ENCODE results near the gene LIN7A.

DNA sequence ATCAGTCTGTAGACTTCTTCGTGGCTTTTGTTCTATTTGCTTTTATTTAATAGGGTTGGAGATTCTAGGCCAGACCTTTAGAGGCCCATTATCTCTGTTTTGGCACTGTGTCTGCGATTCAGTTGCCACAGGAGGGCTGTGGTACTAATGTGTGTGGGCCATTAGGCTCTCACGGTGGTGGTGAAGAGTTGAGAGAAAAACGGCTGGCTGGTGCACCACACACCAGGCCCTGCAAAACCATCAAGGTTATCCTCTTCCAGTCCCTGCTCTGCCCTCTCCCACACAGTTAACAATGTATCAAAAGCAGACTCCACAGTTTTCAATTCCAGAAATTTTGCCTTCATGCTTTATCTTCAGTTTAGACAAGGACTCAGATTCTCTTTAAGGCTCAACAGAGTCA is 123.3 kb downstream of the LIN7A start:
- TF ChIP-seq, protein P1, sequence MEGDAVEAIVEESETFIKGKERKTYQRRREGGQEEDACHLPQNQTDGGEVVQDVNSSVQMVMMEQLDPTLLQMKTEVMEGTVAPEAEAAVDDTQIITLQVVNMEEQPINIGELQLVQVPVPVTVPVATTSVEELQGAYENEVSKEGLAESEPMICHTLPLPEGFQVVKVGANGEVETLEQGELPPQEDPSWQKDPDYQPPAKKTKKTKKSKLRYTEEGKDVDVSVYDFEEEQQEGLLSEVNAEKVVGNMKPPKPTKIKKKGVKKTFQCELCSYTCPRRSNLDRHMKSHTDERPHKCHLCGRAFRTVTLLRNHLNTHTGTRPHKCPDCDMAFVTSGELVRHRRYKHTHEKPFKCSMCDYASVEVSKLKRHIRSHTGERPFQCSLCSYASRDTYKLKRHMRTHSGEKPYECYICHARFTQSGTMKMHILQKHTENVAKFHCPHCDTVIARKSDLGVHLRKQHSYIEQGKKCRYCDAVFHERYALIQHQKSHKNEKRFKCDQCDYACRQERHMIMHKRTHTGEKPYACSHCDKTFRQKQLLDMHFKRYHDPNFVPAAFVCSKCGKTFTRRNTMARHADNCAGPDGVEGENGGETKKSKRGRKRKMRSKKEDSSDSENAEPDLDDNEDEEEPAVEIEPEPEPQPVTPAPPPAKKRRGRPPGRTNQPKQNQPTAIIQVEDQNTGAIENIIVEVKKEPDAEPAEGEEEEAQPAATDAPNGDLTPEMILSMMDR (conservative IDR thresholded peaks at IDR 0.05; ENCODE audit: low read length): no peak
- TF ChIP-seq EZH2phosphoT487 (IDR thresholded peaks at IDR 0.05; ENCODE audit: borderline replicate concordance): no peak
